GM12801 (cell line): ENCODE measurements around the gene DHRS9.

Source experiments
- TF ChIP-seq, protein P1 (sequence below): IDR thresholded peaks from one replicate; pipeline ENCODE4 v1.5.1; 2011; ENCODE audit warnings: control low read depth; ENCODE audit not compliant: insufficient read length; ENCODE audit errors: extremely low read depth

Gene DHRS9

DNA sequence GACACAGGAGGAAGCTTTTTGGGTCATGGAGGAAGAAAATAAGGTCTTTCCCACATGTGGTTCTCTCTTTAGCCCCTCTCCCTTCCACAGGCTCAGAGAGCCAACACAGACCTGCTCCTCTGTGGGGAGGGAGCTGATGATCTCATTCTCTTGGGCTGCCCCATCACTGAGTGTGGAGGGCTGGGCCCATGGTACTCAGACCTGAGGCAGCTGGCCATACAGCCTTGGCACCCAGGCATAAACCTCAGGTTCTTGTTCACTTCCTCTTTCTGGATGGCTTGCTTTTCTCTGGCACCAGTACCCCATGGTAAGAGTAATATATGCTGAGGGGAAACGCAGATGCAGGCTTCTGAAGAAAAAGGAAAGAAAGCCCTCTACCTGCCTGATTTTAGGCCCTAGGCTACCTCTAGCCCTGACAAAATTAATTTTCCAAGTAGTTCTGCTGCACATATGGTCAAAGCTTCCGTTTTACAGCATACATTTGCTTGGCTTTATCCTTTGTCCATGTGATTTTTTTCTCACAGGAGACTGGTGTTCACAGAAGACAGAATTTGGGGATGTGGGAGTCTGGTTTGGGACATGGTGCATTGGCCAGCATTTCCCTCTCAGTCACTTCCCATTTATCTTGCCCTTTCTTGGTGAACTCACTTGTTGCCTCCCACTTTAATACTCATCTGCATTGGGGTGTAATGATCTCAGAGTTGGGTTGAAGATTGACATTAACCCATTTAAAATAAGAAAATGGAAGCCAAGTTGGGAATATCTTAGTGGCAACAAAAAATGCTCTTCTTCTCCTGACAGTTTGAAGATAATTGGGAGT lies 11.1 kb downstream of the DHRS9 start:
- TF ChIP-seq, protein P1, sequence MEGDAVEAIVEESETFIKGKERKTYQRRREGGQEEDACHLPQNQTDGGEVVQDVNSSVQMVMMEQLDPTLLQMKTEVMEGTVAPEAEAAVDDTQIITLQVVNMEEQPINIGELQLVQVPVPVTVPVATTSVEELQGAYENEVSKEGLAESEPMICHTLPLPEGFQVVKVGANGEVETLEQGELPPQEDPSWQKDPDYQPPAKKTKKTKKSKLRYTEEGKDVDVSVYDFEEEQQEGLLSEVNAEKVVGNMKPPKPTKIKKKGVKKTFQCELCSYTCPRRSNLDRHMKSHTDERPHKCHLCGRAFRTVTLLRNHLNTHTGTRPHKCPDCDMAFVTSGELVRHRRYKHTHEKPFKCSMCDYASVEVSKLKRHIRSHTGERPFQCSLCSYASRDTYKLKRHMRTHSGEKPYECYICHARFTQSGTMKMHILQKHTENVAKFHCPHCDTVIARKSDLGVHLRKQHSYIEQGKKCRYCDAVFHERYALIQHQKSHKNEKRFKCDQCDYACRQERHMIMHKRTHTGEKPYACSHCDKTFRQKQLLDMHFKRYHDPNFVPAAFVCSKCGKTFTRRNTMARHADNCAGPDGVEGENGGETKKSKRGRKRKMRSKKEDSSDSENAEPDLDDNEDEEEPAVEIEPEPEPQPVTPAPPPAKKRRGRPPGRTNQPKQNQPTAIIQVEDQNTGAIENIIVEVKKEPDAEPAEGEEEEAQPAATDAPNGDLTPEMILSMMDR: no peak

DNA sequence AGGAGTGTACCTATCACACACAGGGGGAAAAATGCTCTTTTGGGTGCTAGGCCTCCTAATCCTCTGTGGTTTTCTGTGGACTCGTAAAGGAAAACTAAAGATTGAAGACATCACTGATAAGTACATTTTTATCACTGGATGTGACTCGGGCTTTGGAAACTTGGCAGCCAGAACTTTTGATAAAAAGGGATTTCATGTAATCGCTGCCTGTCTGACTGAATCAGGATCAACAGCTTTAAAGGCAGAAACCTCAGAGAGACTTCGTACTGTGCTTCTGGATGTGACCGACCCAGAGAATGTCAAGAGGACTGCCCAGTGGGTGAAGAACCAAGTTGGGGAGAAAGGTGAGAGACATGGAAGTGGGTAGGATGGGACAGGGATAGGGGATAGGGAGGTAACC lies 12.2 kb downstream of the DHRS9 start:
- TF ChIP-seq, protein P1: no peak

DNA sequence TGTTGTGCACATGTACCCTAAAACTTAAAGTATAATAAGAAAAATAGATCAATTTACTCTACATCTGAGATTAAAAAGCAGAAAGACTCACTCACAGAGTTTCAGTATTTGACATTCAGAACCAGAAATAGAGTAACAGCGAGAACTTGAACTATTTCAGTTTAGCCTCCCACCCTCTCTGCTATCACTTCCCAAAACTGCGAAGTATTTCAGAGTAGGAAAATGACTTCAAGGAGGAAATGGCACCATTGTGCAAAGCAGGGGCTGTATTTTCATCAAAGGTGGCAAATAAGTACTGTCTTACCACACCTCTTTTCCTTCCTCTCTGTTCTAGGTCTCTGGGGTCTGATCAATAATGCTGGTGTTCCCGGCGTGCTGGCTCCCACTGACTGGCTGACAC lies 13.6 kb downstream of the DHRS9 start:
- TF ChIP-seq, protein P1: no peak

DNA sequence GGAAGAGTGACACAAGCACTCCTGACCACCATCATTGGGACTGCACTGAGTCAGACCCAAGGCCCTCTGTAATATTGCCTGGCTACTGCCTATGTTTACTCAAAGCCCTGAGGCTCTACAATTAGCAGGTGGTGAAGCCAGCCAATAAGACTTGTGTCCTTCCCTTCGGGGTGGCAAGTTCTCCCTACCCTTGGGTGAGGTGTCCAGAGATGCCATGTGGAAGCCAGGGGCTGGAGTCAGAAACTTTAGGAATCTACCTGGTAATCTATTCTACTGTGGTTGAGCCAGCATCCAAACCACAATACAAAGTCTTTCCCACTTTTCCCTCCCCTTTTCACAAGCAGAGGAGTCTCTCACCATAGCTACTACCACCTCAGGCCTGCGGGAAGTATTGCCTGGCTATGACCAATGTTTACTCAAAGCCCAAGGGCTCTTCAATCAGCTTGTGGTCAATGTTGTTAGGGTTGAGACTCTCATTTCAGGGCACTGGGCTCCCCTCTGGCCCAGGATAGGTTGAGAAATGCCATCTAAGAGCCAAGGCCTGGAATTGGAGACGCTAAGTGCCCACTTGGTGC lies 17.6 kb downstream of the DHRS9 start:
- TF ChIP-seq, protein P1: no peak

DNA sequence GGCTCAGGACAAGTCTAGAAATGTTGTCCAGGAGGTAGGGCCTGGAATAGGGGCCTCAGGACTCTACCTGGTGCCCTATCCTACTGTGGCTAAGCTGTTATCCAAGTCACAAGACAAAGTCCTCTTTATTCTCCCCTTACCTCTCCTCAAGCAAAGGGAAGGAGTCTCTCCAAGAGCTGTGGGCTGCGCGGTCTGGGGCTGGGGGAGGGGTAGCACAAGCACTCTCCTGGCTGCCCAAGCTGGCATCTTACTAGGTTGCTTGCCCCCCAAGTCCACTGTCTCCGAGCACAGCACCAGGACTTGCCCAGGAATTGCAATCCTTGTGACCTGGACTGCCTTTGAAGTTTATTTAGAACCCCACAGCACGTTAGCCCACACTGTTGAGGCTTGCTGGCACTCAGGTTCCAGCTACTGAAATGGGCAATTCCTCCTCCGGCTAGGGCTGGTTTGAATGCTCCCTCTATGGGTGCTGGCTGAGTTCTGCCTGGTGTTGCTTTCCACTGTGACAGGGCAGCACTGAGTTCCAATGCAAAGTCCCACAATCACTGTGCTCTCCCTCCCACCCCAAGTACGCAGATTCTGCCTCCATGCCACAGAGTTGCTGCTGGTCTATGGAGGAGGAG lies 18.5 kb downstream of the DHRS9 start:
- TF ChIP-seq, protein P1: no peak

DNA sequence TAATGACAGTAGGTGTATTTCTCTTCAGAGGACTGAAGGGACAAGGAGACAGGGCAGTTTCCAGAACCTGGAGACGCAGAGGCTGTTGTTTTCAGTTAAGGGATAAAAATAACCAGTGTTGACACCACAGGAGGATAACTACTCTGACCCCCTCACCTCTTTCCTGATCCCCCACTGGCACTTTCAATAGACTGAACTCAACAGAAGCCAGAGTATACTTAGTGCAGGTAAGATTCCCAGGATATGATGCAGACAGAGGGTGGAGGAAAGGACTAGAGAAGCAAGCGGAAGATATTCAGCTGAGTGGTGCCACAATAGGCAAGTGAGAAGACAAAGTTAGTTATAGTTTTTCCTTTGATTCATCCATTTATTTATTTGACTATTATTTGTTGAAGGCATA lies 19.8 kb downstream of the DHRS9 start:
- TF ChIP-seq, protein P1: no peak

DNA sequence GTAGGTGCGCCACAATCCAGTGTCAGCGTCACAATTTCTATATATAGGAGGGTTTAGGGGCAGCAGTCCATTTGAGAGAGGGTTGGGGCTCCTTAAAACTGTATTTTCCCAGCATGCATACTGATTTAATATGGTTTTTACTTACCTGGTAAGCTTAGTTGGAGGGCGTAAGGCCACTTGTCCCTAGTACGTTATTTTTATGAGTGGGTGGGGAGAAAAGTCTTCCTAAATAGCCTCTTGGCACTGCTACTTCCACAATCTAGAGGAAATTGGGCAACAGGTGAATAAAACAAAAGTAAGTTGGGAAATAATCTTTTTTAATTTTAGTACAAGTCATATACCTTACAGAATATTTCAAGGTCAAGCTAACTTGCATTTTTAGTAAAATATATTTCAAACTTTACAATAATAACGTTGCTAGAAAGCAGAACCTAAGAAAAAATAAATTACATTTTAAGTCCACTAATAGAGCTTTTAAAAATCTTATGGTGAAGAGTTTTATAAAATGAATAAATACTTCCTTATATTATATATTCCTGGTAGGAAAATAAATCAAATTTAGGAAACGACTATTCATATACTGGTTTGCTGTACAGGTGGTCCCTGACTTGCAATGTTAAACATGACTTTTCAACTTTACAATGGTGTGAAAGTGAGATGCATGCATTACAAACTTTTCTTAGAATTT lies 20.9 kb downstream of the DHRS9 start:
- TF ChIP-seq, protein P1: no peak
